Amygdala (tissue), 56 donors: ENCODE results near the gene GPR3.
A peak's percentile ranks its signal among the peaks of the same experiment; 100 is the strongest.

Source experiments
- DNase-seq, 56 donors: peaks; one replicate each; lab custom pipeline; 2025; lab: John Stamatoyannopoulos, UW

GPR3 gene

DNA sequence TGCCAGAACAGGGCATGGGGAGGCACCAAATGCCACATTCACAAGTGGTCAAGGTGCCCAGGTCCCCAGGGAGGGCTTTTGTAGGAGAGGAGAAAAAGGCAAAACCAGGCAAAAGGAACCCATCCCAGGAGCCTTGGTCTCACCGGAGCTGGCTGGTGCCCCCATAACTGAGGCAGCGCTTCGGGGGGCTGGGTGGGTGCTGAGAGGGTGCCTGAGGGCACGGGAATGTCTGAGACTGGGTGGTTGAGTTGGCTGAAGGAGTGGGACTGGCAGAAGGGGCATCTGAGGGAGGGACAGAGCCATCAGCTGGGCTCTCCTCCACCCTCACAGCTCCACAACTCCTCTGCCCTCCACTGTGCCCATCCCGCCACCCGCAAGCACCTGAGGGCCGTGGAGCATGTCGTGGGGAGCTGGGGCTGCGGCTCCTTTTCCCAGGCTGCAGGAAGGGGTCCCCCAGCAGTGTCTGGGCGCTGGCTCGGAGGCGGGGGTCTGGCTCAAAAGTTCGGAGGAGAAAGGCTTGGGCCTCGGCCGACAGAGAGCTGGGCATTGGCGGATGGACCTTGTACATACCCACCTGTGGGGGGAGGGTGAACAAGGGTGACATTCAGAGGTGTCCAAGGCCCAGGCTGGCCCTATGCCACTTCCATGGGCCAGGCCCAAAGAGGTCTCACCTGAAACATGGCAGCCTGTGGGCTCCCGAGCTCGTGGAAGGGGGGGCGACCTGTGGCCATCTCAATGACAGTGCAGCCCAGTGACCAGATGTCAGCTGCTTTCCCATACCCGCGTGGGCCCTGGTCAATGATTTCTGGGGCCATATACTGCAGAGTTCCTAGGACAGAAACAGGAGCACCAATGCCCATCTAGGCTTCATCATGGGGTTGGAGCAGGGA lies 34.1 kb upstream of the GPR3 start:
- DNase-seq: no peak

DNA sequence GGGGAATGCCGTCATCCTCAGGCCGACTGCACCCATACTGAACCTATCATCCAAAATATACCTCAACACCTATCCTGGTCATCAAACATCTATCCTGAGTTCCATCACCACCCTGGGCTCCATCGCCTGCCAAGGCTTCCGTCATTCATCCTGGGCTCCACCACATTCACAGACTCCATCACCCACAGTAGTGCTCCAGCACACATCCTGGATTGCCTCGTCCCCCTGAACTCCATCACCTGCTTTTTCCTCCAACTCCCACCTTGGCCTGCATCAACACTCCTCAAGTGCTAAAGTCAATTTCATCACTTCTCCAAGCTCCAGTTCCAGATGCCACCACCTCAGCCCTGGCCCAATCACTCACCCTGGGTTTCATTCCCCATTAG lies 33.5 kb upstream of the GPR3 start:
- no peak for DNase-seq

DNA sequence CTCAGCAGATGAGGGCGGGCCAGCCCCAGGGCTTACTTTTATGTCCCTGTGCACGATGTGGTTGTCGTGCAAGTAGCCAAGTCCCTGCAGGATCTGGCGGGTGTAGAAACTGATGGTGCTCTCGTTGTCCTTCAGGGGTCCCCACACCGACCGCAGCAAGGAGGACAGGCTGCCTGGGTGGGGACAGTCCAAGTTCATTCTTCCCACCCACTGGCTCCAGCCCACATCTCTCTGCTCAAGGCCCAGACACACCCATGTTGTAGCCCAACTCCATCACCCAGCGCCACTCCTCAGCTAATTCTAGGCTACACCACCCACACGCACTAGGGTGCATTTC lies 32.6 kb upstream of the GPR3 start:
- no peak for DNase-seq

DNA sequence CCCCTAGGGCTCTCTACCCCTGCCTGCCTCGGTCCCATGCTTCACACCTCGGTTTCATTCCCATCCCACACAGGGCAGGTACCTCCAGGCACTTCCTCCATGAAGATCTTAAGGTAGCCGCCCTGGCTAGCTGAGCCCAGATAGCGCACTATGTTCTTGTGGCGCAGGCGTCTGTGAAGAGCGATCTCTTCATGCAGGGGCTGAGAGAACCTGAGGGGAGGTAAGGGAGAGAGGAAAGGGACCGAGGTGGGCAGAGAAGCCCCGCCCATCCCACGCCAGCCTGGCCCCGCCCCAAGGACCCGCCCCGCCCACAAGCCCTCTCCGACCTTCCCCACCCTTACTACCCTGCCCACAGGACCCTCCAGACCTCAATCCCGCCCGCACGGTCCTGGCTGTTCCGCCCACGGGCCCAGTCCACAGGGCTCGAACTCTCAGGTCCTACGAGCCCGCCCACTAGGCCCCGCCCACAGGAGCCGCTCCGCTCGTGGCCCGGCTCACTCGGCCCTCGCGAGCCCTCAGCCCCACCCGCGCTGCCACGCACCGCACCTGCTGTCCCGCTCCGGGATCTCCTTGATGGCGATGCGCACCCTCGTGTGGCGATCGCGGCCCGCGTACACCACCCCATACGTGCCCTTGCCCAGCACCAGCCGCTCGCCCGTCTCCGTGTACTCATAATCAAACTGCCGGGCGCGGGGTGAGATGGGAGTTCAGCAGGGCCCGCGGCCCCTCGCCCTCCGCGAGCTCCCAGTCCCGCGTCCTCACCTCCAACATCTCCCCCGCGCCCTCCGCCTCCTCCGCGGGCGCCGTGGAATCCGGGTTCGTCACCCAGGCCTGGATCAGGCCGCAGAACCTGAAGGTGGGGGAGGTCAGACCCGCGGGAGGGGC lies 32.0 kb upstream of the GPR3 start:
- peak in 3 of 56 donors; percentile 5 to 71 (median 51) for DNase-seq

DNA sequence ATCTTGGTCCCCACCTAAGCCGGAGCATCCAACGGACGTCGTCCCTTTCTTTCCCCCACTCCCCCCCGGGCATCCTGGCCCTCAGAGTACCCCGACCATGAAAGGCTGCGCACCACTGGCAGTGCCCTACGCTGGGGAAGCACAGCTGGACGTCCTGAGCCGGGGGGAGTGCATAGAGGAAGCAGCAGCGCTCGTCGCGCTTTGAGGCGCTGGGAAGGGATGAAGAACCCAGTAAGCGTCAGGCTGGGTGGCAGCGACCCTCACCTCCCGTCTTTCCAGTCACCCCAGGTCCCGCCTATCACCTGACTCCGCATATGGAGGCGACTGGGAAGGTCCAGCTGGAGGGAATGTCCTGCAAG lies 31.4 kb upstream of the GPR3 start:
- DNase-seq: no peak

DNA sequence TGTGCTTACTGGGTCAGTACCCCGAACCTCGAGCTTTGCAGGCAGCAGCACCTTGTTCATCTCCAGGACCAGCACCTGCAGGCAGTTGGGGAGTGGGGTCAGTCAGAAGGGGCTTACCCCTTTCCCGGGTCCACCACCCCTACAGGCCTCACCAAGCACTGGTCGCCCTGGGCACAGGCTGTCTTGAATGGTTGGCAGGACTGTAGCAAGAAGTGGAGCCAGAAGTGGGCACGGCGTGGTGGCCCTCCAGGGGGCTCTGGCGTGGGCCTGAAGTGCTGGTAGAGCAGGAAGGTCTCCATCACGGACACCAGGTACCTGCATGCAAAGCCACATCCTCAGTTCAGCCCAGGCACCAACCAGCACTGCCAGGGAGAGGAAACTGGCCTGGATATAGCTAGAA lies 30.9 kb upstream of the GPR3 start:
- no peak for DNase-seq

DNA sequence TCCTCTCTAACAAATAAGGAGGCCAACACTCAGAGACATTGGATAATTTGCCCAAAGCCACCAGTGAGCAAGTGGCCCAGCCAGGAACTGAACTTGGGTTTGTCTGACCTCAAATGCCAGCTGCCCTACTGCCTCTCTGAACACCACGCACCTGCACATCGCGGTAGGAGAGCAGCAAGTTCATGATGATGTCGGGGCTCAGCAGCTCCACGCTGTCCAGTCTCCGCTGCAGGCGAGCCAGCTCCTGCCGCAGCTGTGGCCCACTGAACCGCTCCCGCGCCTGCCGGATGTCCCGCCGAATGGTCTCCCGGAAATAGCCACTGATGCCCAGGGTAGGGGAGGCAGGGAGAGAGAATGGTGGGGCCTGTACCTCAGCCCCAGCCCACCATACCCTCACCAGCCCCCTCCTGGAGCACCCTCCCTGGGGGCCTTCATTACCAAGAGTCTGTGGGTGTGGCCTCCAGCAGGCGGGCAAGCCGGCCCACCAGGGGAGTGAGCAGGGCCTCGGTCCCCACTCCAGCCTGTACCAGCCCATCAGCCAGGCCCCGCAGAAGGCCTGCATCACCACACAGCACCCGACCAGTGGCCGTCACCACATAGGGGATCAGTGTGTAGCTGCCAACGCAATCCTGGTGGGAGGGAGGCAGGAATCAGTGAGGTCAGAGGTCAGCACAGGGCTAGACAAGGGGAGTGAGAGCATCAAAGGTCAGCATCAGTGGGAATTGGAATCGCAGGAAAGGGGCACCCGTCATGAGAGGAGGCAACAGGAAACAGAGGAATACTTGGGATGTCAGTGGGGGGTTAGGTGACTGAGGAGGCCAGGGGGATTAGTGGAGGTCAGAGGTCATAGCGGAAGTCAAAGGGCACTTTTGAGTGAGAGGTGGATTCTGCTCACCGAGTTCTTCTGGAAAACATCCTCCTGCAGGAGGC lies 28.4 kb upstream of the GPR3 start:
- DNase-seq: no peak

DNA sequence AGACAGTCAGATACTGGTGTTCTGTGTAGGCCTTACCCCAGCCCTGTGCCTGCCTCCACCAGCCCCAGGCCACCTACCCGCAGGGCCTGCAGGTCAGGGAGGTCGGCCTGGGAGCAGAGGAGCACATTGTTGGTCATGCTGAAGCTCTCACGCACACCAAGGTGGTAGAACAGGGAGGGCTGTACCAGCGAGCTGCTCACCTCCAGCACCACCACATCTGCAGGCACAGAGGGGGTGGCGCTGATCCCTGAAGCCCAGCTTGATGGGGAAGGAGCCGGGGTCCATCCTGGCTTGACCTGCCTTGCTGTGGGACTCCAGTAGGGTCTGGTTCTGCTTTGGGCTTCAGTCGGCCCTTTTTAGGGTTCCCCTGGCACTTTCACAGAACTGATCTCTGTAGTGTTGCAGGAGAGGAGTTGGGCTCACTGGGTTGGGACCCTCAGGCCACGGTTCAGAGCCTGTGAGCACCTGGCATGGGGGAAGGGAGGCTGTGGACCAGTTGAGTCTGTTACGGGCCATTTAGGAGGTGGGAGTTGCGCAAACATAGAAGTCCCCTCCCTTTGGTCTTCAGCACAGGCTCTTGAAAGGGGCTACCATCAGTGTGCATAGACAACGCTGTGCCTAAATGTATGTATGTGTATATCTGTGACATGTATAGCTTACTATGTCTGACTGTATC lies 27.6 kb upstream of the GPR3 start:
- DNase-seq: no peak

DNA sequence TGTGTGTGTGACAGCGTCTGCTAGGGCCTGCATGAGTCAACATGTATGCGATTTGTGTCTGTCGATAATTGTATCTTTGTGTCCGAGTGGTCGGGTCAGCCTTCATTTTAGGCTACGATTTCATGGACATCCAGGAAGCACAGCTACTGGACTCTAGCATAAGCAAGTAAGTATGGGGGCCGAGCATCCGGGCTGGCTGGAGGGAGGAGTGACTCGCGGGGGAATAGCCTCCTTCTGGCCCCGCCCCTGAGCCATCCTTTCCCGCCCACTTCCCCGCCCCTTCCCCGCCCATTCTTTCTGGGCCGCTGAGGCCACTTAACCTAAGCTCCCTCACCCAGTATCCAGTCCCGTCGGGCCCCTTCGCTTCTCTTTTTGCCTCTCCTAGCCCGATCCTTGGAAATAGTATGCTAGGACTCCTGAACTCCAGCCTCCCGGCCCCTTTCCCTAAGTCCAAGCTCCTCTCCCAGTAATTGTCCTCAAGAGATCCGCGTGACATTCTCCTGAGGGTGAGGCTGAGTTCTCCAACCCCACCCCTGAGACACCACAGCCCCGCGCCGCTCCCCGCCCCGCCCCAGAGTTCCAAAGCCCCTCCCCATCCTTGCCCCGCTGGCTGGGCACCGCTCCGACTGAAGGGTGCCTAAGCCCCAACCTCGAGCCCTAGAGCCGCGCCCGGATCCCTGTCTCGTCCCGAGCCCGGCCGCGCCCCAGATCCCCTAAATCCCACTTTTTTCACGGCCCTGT lies 26.9 kb upstream of the GPR3 start:
- peak; percentile 12 to 84 (median 66) for DNase-seq

DNA sequence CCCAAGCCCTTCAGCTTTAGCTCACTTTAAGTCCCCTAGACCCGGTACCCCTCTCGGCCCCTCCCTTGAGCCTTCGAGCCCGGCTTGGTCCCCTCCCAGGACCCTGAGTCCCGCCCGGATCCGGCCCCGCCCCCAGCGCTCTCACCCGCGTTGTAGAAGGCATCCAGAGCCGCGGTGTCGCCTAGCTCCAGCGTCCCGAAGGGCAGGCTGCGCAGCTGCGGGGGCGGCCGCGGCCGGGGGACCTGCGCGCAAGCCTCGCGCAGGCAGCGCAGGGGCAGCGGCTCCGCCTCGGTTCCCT lies 26.4 kb upstream of the GPR3 start:
- DNase-seq: peak in 28 of 56 donors; percentile 16 to 69 (median 44)

DNA sequence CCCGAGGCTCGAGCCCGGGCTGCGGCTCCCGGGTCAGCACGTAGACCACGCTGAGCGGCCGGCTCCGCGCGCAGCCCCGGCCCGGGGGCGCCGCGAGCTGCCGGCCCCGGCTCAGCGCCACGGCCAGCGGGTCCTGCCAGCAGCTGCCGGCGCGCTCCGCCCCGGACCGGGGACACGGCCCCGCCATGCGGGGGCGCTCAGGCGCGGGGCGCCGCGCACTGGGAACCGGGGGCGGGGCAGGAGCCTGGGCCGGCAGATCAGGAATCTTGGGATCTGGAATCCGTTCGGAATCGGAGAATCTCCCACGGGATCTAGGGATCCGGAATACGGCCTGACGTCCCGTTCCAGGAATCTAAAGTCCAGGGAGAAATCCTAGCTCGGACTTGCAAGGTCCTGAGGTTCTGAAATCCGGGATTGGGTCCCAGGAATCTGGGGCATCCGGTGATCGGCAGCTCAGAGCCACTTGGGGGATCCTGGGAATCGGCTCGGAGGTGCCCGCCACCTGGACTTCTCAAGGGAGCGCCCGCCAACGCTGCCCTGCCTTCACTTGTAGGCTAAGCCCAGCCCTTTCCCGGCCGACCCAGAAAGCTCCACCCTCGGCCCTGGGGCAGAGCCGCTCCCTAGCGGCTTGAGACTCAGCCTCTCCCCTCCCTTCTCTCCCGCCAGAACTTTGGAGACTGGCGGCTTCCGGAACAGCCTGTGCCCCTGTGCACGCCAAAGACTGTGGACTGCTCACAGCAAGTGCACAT lies 25.8 kb upstream of the GPR3 start, which contains the start of gene MAP3K6:
MAP3K6 (minus strand) TSS at position 551 of the 749 bp plus-strand sequence; CDS start at position 187, 364 bp downstream.
- DNase-seq: peak in 34 of 56 donors; percentile 11 to 63 (median 40)

DNA sequence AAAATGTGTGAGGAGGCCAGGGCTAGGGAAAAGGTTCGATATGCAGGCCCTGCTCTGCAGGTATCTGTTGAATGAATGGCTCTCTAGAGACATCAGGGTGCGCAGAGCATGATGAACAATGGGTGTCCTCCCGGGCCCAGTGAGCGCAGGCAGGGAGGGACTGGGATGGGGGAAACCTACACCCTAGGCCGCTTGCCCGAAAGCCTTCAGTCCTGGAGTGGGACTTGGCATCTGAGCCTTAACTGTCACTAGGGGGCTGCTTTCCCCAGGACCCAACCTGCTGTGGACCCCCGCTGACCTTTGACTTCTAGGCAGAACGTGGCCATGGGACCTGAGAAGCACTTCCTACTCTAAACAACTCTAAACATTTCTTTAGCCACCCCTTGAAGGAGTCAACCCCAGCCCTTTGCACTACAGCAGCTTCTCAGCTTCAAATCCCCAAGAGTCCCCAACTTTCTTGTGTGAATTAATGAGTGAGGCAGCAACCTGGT lies 25.2 kb upstream of the GPR3 start:
- DNase-seq: no peak

DNA sequence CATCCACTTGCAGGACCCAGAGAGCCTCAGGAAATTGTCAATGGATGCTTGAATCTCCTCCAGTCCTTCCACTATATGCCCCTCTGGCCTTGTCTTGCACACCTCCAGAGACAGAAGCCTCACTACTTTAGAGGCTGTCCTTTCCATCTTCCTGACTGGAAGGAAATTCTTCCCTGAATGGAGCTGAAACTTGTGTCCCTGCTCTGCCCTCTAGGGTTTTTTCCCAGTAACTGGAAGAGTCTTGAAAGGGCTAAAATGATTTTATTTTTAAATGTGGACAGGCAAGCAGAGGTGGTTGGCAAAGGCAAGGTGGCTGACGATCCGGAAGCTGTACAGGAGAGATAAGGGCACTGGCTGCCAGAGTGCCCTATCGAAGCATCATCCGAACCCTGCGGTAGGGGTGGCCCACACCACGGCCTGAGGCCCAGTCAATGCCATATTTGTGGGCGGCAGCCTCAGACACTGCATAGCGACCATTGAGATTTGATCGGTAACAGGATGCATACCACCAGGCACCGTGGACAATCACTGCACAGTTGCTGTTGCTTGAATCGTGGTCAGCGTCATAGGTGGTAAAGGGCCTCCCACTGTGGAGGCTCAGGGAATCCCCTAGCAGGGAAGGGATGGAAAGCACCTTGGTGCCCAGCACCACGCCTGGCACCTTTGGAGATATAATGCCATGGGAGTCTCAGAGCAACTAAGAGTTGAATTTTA lies 23.4 kb upstream of the GPR3 start:
- no peak for DNase-seq

DNA sequence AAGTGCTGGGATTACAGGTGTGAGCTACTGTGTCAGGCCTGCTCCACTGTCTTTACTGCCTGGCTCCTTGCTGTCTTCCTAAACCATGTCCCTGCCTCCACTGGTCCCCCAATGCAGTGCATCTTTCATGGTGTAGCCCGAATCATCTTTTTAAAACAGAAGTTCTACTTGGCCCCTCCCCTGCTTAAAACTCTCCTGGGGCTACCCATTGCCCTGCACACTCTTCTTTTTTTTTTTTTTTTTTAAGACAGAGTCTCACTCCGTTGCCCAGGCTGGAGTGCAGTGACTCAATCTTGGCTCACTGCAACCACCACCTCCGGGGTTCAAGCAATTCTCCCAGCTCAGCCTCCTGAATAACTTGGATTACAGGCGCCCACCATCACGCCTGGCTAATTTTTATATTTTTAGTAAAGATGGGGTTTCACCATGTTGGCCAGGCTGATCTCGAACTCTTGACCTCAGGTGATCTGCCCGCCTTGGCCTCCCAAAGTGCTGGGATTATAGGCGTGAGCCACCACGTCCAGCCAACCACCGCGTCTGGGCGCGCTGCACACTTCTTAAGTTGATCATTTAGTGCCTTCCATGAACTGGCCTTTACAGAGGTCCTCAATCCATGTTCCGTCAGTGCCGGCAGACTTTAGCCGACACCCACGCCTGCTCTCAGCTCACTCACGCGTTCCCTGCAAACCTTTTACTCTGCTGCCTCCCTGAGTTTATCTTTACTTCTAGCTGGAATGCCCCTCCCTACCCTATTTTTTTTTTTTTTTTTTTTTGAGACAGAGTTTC lies 20.2 kb upstream of the GPR3 start:
- DNase-seq: no peak

DNA sequence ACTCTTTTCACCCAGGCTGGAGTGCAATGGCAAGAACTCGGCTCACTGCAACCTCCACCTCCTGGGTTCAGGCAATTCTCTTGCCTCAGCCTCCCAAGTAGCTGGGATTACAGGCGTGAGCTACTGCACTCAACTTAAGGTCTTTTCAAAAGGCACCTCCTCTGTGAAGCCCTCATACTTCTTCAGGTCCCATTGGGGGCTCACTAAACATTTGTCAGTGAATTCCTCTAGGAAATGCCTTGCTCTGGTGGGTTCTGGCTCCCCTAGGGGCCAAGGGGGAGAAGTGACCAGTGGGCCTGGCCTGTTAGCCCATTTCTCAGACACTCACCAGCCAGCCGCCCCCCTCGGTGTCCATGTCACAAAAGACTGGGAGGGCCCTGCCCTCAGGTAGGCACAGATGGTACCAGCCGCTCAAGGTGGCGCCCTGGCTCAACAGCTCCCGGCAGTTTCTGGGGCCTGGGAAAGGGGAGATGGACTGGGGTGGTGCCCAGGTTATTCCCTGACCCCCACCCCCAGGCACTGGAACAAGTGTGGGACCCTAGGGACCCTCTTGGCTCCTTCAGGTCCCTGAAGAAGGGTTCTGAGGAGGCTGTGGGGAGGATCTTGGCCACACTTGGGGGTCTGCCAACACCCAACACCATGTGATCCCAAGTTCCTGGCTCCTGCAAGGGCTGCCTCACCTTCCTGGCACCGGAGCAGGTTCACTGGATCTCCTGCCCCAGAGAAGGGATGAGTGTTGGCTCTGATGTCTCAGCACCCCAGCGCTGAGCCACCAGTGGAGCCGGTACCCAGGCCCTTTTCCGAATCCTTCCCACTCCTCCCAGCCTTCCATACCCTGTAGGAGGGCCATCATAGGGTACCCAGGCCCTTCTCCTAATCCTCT lies 19.4 kb upstream of the GPR3 start:
- no peak for DNase-seq
